NCI-H1930 (cell line): Measurements from ENCODE around the gene TERT.

Experiments used
- DNase-seq, 2 experiments: peaks; one replicate each; lab custom pipeline; 2025; lab: John Stamatoyannopoulos, UW

The TERT gene

GRCh38 chr5:1318659-1319251, 23.9 kb upstream of the TERT start:
- DNase-seq, result no peak

DNA sequence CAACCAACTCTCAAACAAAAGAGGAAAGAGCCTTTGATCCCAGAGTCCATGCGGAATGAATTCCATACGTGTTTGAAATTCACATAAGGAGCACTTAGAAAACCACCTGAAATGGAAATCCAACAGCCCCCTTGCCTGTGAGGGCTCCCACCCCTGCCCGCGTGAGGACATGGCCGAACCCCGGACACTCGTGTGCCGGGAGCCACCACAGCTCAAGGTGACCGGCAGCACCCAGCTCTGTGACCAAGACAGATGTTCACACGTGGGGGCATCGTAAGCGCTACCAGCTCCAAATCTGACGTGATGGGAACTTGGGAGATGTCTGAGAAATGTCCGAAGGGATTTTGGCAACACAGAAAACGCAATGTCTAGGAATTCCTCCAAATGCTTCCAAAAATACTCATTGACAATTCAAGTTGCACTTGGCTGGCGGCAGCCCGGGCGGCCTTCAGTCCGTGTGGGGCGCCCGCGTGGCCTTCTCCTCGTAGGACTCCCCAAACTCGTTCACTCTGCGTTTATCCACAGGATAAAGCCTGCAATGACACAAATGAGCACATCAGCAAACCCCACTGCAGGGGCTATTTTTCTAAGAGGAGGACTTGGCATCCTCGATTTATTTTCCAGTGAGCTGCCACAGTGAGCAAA, 23.2 kb upstream of the TERT start:
- DNase-seq, result no peak

DNA sequence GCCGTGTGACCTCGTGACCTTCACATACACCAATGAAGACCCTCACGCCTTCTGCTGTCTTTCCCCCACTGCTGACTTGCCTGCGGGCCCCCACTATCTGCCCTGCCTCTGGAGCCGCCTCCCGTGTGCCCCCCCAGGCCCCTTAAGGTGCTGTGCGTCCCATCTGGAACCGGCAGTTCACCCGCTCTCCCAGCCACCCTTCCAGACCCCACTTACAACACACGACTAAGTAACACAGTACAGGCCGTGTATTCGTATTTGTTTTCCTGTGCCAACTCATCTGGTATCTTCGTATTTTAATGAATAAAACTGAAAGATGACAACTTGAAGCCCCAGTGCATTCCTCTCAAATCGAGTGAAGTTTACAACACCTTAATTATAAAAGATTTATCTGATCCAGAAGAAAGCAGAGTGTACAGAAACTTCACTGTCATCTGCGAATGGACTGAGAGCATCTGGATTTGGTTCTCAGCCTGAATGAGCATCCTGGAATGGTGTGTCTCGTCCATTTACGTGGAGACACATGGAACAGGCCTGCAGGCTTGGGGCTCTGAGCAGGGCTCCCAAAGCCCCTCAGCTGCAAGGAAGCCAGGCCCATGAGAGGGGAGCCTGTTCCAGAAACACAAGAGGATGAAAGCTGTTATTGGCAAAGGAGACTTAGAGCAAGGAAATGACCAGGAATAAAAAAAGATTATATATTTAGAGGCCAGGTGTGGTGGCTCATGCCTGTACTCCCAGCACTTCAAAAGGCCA, 21.9 kb upstream of the TERT start:
- DNase-seq, result no peak

GRCh38 chr5:1315709-1316587, 21.1 kb upstream of the TERT start:
- DNase-seq, result peak; percentile 71 to 76

DNA sequence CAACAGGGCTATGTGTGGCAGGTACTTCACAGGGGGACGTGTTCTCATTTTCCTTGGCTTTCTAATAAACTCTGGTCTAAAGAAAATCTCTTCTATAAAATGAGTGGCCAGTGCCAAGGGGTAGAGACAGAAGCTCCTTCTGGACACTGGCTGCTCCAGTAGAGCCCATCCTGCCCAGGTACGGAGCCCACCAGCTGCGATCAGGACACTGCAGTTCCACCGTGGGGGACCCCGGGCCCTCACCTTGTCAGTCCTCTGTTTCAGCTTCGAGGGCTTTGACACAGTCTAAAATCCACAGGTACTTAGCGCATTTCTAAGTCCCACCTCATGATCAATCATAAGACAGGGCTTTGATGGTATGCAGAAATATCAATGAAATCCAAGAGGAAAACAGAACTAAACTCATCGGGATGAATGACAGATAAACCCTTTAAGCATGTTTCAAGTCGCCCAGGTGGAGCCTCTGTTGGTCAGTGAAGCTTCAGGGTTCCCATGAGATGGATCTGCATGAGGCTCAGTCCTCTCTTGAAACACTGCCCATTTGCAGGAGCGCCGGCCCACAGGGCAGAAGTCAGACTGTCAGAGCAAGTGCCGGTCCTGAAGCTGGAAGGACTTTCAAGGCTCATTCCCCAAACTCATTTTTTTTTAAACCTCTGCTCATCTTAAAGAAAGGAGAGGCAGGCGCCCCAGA, 20.3 kb upstream of the TERT start:
- no peak for DNase-seq

- no peak for DNase-seq
Measured at GRCh38 chr5:1314564-1314982, 19.7 kb upstream of the TERT start.

DNA sequence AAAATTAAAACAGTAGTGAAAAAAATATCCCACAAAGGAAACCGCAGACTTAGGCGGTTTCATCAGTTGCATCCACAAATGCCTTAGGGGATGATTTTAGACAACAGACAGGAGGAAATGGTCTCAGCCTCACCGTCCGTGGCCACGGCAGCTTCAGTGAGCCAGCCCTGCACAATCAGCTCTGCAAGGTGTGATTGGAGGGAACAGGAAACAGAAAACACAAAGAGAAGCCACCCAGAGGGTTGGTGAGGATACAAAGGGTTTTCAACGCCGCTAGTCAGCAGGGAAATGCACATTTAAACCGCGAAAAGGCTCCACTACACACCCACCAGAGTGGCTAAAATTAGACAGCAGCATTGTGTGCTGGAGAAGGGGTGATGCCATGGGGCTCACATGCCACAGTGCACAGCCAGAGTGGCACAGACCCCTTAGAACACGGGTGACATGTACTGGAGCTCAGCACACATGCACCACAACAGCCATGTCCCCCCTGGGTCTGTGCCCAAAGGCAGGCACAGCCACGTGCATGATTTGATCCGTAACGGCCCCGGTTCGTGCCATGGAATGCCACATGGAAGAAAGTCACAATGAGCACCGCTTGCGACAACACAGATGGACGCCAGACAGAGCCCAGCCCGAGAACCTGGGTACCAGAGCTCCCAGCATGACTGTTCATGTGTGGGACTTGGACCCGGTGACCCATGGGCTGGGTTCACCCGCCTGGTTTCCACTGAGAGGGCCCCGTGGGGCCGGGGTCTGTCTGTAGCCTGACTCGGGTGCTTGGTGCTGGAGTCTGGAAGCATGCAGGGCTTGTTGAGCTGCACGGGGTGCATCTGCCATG, 18.3 kb upstream of the TERT start:
- no peak for DNase-seq

DNA sequence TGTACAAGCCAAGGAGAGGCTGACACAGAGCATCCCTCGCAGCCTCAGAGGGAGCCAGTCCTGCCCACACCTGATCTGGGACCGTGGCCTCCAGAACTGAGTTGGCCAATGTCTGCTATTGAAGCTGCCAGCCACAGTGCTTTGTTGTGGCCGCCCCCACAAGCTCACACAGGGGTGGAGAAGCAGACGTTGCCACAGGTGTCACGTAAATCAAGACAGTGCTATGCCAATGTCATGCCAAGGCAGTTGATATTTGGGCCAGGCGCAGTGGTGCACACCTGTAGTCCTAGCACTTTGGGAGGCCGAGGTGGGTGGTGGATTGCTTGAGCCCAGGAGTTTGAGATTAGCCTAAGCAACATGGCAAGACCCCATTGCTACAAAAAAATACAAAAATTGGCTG, 17.3 kb upstream of the TERT start:
- no peak for DNase-seq

DNA sequence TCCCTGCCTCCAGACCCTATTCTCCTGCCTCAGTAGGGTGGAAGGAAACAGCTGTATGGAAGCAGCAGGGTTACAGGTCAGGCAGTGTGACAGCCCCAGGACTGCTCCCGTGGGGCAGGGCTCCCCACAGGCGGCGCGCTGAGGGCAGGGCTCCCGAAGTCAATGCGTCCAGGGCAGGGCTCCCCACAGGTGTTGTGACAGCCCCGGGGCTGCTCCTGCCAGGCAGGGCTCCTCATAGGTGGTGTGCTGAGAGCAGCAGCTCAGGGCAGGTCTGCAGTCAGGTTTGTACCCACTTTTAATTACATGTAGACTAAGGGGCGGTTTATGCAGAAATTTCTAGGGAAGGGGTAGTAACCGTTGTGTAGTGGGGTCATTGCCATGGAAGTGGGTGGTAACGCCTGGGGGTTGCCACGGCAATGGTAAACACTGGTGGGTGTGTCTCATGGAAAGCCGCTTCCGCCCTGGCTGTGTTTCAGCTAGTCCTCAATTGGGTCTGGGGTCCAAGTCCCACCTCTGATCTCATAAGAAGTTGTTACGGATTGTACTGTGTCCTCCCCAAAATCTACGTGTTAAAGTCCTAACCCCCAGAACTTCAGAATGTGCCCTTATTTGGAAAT, 16.7 kb upstream of the TERT start:
- DNase-seq, result no peak

GRCh38 chr5:1310118-1310517, 15.2 kb upstream of the TERT start:
- DNase-seq, result no peak

DNA sequence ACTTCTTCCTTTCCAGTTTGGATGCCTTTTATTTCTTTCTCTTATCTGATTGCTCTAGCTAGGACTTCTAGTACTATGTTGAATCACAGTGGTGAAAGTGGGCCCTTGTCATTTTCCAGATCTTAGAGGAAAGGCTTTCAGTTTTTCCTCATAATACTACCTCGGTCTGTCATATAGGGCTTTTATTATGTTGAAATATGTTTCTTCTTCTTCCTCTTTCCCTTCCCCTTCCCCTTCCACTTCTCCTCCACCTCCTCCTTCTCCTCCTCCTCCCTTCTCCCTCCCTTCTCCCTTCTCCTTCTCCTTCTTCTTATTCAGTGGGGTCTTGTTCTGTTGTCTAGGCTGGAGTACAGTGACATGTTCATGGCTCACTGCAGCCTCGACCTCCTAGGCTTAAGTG, 9.2 kb upstream of the TERT start:
- no peak for DNase-seq

- no peak for DNase-seq
Measured at GRCh38 chr5:1302258-1302657, 7.4 kb upstream of the TERT start.

DNA sequence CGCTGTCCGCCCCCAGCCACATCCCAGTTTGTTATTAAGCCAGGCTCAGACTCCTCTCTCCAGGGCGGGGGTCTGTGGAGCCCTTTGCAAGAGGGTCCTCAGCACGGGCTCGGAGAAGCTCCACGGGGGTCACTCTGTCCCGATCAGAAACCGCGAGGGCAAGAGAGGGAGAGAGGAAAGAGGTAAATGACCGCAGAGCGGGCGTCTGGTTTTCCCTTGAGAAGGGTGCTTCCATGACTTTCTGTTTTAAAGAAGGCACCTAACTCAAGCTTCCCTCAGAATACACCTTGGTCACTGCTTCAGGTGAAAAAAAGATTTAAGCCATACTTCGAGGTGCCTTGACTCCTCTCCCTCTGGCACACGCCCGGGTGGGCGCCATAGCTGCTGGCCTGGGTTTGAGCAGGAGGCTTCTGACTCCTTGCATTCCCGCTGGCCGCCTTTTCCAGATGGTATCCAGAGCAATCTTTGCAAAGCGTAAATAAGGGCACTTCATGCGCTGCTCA, 5.8 kb upstream of the TERT start:
- DNase-seq, result no peak

DNA sequence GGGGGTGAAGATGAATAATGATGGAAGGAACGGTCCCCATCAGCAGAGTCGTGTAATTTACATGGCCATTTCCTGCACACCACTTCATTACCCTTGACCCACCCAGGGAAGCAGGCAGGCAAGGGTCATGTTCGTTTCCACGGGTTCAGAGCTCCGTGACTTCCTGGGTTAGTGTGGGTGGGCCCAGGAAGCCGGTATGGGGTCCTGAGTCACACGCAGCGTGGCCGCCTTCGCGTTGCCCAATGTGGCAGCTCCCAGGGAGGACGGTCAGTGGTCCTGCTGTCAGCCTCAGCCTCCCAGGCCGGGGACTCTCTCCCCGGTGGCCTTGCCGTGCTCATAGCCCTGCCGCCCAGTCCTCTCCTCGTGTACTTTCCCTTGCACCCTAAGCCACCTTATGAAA, 5.1 kb upstream of the TERT start:
- DNase-seq, result no peak

DNA sequence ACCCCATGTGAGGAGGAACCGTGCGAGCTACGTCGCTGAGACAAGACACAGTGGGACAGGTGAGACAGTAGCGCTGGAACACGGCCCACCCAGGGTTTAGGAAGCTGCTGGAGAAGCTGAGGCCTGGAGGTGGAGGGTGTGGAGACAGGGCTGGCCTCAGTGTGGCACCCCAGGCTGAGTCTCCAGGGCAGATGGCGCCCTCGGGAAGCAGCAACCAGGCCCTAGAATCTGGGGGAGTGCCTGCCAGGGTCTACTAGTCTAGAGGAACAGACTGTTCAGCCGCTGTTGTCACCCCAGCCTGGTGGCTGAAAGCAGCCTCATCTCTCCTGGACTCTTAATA, 4.6 kb upstream of the TERT start:
- DNase-seq, result no peak

DNA sequence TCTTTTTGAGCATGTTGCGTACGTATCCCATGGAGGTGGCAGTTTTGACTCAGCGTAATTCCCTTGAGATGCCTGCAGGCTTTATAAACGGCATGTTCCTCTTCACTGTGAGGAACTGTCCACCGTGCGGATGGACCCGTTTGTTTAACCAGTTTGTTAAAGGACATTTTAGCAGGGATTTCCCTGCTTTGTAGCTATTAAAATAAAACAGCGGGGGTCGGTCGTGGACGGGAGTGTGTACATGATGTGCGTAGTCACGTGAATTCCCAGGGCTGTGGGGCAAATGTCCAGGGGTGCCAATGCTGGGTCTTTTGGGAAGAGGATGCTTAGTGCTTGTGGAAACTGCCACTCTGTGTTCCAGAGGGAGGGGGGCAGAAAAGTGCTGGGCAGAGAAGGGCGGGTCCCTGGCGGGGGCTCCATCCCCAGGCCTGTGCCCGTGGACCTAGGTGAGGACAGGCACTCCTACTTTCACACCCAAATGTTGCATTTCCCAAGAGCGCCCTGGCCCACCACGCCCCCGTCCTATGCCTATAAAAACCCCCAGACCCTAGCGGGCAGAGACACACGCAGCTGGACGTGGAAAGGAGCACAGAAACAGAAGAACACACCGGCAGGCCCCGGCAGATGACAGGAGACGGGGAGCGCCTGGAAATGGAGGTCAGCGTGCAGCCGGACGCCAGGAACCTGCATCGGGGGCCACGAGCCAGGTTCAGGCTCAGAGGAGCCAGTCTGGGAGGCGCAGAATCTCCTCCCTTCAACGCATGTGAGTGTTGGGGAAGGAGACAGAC, 4.0 kb upstream of the TERT start:
- DNase-seq, result no peak

DNA sequence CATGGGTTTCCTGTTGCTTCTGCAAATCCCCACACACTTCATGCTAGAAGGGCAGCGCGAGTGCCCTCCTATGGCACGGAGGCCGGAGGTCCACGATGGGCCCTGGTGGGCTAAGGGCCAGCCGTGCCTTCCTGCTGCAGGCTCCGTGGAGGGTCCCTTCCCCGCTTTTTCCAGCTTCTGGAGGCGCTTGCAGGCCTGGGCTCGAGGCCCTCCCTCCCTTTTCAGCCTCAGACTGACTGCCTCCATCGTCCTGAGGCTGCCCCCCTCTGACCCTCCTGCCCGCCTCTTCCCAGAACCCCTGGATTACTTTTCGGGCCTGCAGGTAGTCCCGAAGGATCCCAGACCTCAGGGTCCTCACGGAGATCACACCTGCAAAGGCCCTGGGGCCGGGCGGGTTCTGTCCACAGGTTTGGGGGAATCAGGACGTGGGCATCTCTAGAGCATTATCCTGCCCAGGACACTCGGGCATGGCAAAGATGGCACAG, 3.2 kb upstream of the TERT start:
- no peak for DNase-seq

DNA sequence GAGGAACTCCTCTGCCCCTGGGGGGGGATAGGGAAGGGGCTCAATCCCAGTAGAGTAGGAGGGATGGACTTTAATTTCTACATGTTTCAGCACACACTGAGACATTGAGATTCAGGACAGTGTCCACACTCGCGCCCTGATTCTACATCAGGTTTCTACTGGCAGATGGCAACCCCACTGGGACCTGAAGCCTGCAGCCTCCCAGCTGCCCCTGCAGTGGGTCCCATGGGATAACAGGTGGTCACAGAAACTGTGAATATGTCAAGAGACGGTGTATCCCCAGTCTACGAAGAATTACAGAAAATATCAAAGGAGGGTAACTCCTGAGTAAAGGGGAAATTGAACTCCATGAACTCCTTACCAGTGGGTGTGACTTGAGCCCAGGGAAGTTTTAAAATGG, 2.4 kb upstream of the TERT start:
- DNase-seq, result no peak

DNA sequence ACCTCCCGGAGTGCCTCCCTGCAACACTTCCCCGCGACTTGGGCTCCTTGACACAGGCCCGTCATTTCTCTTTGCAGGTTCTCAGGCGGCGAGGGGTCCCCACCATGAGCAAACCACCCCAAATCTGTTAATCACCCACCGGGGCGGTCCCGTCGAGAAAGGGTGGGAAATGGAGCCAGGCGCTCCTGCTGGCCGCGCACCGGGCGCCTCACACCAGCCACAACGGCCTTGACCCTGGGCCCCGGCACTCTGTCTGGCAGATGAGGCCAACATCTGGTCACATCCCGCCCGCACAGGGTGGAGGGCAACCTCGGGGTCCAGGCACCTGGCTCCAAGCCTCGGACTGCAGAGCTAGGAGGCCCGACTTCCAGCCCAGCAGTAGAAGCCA, 776 bp upstream of the TERT start:
- no peak for DNase-seq
